GM23248 (cell line): ENCODE results near the gene FBXO8. TPM values are rescaled to one million over a fixed set of nuclear protein-coding genes. Genes with fewer than 3 reads are reported as not detected.
"Not testable (repeated sequence)": the region's sequence is repeated elsewhere in the genome, so short reads cannot be mapped to it uniquely, and the experiment has no call there.

Experiments used
- DNase-seq: peaks from one replicate; pipeline ENCODE4 v3.0.0-alpha.2; 2015
- H2AFZ ChIP-seq: fragments of 200-600 bp; sonication (generic); 2 replicates; pipeline ENCODE4 v1.6.1; 2016; ENCODE audit warnings: antibody characterized with exemption
- H3F3A ChIP-seq: fragments of 200-600 bp; sonication (generic); 2 replicates; pipeline ENCODE4 v1.6.1; 2016; ENCODE audit warnings: mild to moderate bottlenecking, antibody characterized with exemption, mixed run types; ENCODE audit not compliant: insufficient read depth
- H3K27ac ChIP-seq: fragments of 200-600 bp; sonication (generic); 2 replicates; pipeline ENCODE4 v1.5.1; 2016; ENCODE audit warnings: mild to moderate bottlenecking
- H3K27me3 ChIP-seq: fragments of 200-600 bp; sonication (generic); replicated peaks from 2 replicates; pipeline ENCODE4 v1.6.1; 2016; ENCODE audit warnings: mild to moderate bottlenecking; ENCODE audit not compliant: insufficient read depth
- H3K36me3 ChIP-seq: fragments of 200-600 bp; sonication (generic); 2 replicates; pipeline ENCODE4 v1.6.1; 2016; ENCODE audit warnings: low read depth, mild to moderate bottlenecking
- H3K4me1 ChIP-seq: fragments of 200-600 bp; sonication (generic); 2 replicates; pipeline ENCODE4 v1.6.1; 2016; ENCODE audit warnings: mild to moderate bottlenecking; ENCODE audit not compliant: insufficient read depth
- H3K4me2 ChIP-seq: fragments of 200-600 bp; sonication (generic); one replicate; pipeline ENCODE4 v1.6.1; 2016; ENCODE audit warnings: mild to moderate bottlenecking; ENCODE audit not compliant: unreplicated experiment
- H3K4me3 ChIP-seq: fragments of 200-600 bp; sonication (generic); 2 replicates; pipeline ENCODE4 v1.5.1; 2016; ENCODE audit warnings: mild to moderate bottlenecking
- H3K79me2 ChIP-seq: fragments of 200-600 bp; sonication (generic); 2 replicates; pipeline ENCODE4 v1.6.1; 2016; ENCODE audit warnings: mild to moderate bottlenecking; ENCODE audit not compliant: insufficient read depth
- H3K9ac ChIP-seq: fragments of 200-600 bp; sonication (generic); 2 replicates; pipeline ENCODE4 v1.6.1; 2016; ENCODE audit warnings: mild to moderate bottlenecking
- H3K9me2 ChIP-seq: fragments of 200-600 bp; sonication (generic); 2 replicates; pipeline ENCODE4 v1.6.1; 2016; ENCODE audit warnings: mixed run types, mild to moderate bottlenecking, moderate library complexity; ENCODE audit not compliant: insufficient read depth
- H3K9me3 ChIP-seq: fragments of 200-600 bp; sonication (generic); one replicate; pipeline ENCODE4 v1.6.1; 2017; ENCODE audit warnings: low read depth
- H4K20me1 ChIP-seq: fragments of 200-600 bp; sonication (generic); 2 replicates; pipeline ENCODE4 v1.6.0; 2016; ENCODE audit not compliant: insufficient read depth
- EZH2 ChIP-seq: fragments of 200-600 bp; sonication (generic); IDR thresholded peaks from 2 replicates; pipeline ENCODE4 v1.6.1; 2018; ENCODE audit warnings: antibody characterized with exemption, mild to moderate bottlenecking; ENCODE audit not compliant: insufficient read depth, poor library complexity, severe bottlenecking
- EZH2phosphoT487 ChIP-seq: fragments of 200-600 bp; sonication (generic); IDR thresholded peaks from 2 replicates; pipeline ENCODE4 v1.6.1; 2018; ENCODE audit warnings: antibody characterized with exemption, moderate library complexity, mild to moderate bottlenecking, low read depth; ENCODE audit not compliant: insufficient read depth
- WGBS, 2 experiments: methylation state at CpG; one replicate each; pipeline ENCODE4 v1.1.6; 2015 to 2017; ENCODE audit warnings: low lambda C conversion rate in 2 of 2, low coverage in 1 of 2; ENCODE audit errors: missing lambda C conversion rate in 2 of 2; 5-methylcytosine and 5-hydroxymethylcytosine counted together
- in situ Hi-C: fragments of 300-500 bp; cut with MboI; formaldehyde crosslinking; loops from 2 replicates; pipeline ENCODE4 v1.15.0; 2020
- polyA plus RNA-seq: library from polyadenylated mRNA; unstranded; fragments of >200 nt; fragmentation: Nextera tagmentation; extraction: Ambion mirVana; gene quantifications from 2 replicates; pipeline ENCODE4 v1.2.1, GENCODE V29; 2016
- total RNA-seq: library from RNA; depleted of rRNA; stranded (reverse); fragments of >200 nt; shearing (Covaris generic); gene quantifications from 2 replicates; pipeline ENCODE4 v1.2.3, GENCODE V29; 2014

Gene FBXO8
- total and polyA plus RNA-seq, 2 experiments from 2014 or later, result 23.1 to 27.7 TPM

GRCh38 chr4:174266416-174266815 lies 17.1 kb downstream of the FBXO8 start:
- Histone ChIP-seq H3K9me2 (no peaks in the 10 kb centered on the region), H3K27ac (no peak overlapping the region), H3K9ac (no peak overlapping the region), H3K4me3 (no peak overlapping the region), H3F3A (no peaks in the 10 kb centered on the region), H3K79me2 (peaks cover 80% of the 10 kb centered on the region), H3K4me1 (no peaks in the 10 kb centered on the region), H3K9me3 (no peaks in the 10 kb centered on the region), H3K36me3 (no peaks in the 10 kb centered on the region), H3K4me2 (no peak overlapping the region), H4K20me1 (no peaks in the 10 kb centered on the region), H2AFZ (no peak overlapping the region), H3K27me3 (no peaks in the 10 kb centered on the region)
- DNase-seq, result no peak
- in situ Hi-C loops, result no loop called here
- 78 to 83% methylated on average over 2 of the region's 2 CpGs for WGBS, 2 experiments
- TF ChIP-seq EZH2 (no peak), EZH2phosphoT487 (no peak)

- Histone ChIP-seq H4K20me1 (no peaks in the 10 kb centered on the region), H3K27ac (no peak overlapping the region), H3K4me1 (peaks cover under 1% of the 10 kb centered on the region; the same call in 1 of the 2 replicates), H3K36me3 (no peaks in the 10 kb centered on the region), H3K4me2 (no peak overlapping the region), H3K9ac (no peak overlapping the region), H3K27me3 (no peaks in the 10 kb centered on the region), H3K9me2 (no peaks in the 10 kb centered on the region), H3F3A (0 out of 2 replicates have a peak, but pooled peaks cover under 1% of the 10 kb centered on the region), H2AFZ (no peak overlapping the region), H3K79me2 (peaks cover 75% of the 10 kb centered on the region), H3K9me3 (no peaks in the 10 kb centered on the region), H3K4me3 (no peak overlapping the region)
- TF ChIP-seq EZH2phosphoT487 (no peak), EZH2 (no peak)
- in situ Hi-C loops, result no loop called here
- DNase-seq, result no peak
- 65 to 67% methylated on average over 2 of the region's 2 CpGs for WGBS, 2 experiments
Measured at GRCh38 chr4:174265916-174266315, 17.6 kb downstream of the FBXO8 start.

GRCh38 chr4:174263445-174263736 lies 20.1 kb downstream of the FBXO8 start:
- Histone ChIP-seq H3K79me2 (peaks cover 53% of the 10 kb centered on the region), H3K9me2 (no peaks in the 10 kb centered on the region), H3K27ac (no peak overlapping the region), H3K4me1 (peaks cover 14% of the 10 kb centered on the region), H3K36me3 (no peaks in the 10 kb centered on the region; the same call in 1 of the 2 replicates), H3K9me3 (no peaks in the 10 kb centered on the region), H3K4me3 (no peak overlapping the region), H4K20me1 (peaks cover 4% of the 10 kb centered on the region; the same call in 1 of the 2 replicates), H3K27me3 (no peaks in the 10 kb centered on the region), H3K4me2 (no peak overlapping the region), H3K9ac (no peak overlapping the region), H2AFZ (no peak overlapping the region), H3F3A (peaks cover 20% of the 10 kb centered on the region; the same call in 1 of the 2 replicates)
- no peak for TF ChIP-seq EZH2phosphoT487
- TF ChIP-seq EZH2, result no peak
- WGBS, 2 experiments, result 81% methylated on average over 3 of the region's 3 CpGs
- in situ Hi-C loops, result no loop called here
- DNase-seq, result no peak

- Histone ChIP-seq H2AFZ (no peak overlapping the region), H3K9me2 (no peaks in the 10 kb centered on the region), H3K9ac (no peak overlapping the region), H3K4me2 (no peak overlapping the region), H3K9me3 (no peaks in the 10 kb centered on the region), H3K4me1 (peaks cover 14% of the 10 kb centered on the region), H3K36me3 (no peaks in the 10 kb centered on the region; the same call in 1 of the 2 replicates), H3K79me2 (peaks cover 49% of the 10 kb centered on the region), H3F3A (peaks cover 20% of the 10 kb centered on the region; the same call in 1 of the 2 replicates), H3K27ac (no peak overlapping the region), H3K27me3 (no peaks in the 10 kb centered on the region), H4K20me1 (peaks cover 4% of the 10 kb centered on the region; the same call in 1 of the 2 replicates), H3K4me3 (no peak overlapping the region)
- no peak for TF ChIP-seq EZH2
- TF ChIP-seq EZH2phosphoT487, result no peak
- 73 to 82% methylated on average over 6 of the region's 6 CpGs for WGBS, 2 experiments
- no peak for DNase-seq
- in situ Hi-C loops, result no loop called here
Measured at GRCh38 chr4:174262624-174263444, 20.6 kb downstream of the FBXO8 start.

- H3K27ac ChIP-seq, H3K4me2 ChIP-seq: not testable (repeated sequence)
Measured at GRCh38 chr4:174261432-174261831, 22.0 kb downstream of the FBXO8 start.

More at GRCh38 chr4:174261432-174261831, 22.0 kb downstream of the FBXO8 start:
- H3K9me3 ChIP-seq, H3K9ac ChIP-seq, in situ Hi-C loops, H4K20me1 ChIP-seq, H3K9me2 ChIP-seq, DNase-seq, H3K27me3 ChIP-seq, H3K36me3 ChIP-seq, H3K4me3 ChIP-seq, H2AFZ ChIP-seq: not testable (repeated sequence)
- H3K4me1 ChIP-seq, result peaks cover 18% of the 10 kb centered on the region
- H3F3A ChIP-seq, result peaks cover 27% of the 10 kb centered on the region
- peaks cover 38% of the 10 kb centered on the region for H3K79me2 ChIP-seq
- WGBS, 2 experiments, result 94 to 96% methylated on average over 1 of the region's 1 CpG
